ENCODE data around the gene FGF19.

FGF19 gene

GRCh38 chr11:69667619-69668604 lies 35.9 kb downstream of the FGF19 start:
- no peak for DNase-seq

DNA sequence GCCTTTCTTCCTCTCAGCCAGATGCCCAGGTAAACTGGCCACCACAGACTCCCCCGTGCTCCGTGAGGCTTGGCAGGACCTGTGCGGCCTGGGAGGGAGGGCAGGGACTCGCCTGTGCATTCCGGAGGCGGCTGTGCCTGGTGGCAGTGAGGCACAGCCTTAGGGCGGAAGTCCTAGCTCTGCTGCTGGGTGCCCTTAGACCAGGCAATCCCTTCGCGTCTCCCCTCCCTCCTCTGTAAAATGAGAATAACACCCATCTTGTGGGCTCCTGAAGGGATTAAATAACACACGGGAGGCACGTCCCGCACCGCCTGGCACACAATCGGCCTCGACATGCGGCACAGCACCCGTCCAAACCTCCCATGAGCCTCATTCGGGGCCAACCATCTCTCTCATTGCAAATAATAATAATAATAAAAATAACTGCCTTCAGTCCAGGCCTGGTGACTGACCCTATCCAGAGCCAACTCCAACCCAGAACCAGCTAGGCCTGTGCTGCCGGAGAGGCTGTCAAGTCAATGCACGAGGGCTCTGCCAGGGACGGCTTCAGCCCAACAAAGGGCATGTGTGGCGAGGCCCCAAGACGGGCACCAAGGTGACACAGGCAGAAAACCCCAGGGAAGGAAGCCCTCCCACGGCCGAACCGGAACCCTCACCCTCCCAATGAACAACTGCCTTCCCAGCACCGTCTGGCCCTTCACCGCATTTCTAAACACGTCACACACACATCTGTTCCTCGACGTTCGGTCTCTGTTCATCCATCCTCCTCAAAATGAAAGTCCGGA lies 36.9 kb downstream of the FGF19 start:
- DNase-seq: no peak

DNA sequence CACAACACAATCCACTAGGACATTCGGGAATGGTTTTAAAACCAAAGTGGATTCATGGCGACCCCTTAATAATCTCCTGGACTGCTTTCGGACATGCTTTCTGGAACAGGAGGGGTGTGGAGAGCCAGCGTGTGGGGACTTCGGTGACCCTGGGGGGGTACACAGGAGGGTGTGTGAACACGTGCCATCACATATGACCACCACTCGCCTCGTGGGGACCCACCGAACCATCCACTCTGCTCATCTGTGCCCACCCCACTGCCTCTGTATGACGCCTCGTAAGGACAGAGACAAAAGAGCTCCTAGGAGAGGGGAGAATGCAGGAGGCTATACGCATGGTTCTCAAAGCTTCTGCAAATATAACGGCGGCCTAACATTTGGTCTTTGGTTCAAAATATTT lies 37.6 kb downstream of the FGF19 start:
- no peak for DNase-seq

DNA sequence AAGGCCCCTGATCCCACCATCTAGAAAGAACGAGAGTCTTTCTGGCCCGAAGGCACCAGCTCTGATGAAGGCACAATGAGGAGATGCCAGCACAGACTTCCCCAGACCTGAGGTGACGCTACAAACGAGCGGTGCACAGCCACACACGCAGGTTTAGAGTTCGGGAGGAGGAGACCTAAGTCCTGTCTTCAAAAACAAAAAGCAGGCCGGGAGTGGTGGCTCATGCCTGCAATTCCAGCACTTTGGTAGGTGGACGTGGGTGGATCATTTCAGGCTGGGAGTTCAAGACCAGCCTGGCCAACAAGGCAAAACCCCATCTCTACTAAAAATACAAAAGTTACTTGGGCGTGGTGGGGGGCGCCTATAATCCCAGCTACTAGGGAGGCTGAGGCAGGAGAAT lies 38.2 kb downstream of the FGF19 start:
- DNase-seq: no peak

GRCh38 chr11:69664901-69665300 lies 38.9 kb downstream of the FGF19 start:
- no peak for DNase-seq

DNA sequence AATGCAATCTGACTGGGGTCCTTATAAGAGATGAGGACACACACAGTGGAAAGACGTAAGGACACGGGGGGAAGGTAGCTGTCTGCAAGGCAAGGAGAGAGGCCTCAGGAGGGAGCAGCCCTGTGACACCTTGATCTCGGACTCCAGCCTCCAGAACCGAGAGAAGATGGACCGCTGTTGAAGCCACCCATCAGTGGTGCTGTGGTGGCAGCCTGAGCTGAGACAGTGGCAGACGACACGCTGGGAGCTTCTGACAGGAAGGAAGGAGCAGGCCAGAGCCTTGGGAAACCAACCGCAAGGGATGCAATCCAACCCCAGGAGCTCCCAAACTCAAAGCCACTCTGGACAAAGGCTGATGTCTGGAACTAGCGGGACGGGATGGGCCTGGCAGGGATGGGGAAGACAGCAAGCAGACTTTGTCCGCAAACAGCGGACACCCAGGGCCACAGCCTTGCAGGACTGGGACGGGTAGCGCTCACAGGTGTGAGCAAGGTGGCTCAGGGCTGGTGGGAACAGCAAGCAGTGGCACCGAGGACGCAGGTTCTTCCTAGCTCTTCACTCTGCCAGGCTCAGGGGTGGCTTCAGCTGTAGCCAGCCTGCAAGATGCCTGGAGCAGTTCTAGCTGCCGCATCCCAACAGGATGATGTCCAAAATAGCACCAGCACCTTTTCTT lies 39.6 kb downstream of the FGF19 start:
- no peak for DNase-seq

DNA sequence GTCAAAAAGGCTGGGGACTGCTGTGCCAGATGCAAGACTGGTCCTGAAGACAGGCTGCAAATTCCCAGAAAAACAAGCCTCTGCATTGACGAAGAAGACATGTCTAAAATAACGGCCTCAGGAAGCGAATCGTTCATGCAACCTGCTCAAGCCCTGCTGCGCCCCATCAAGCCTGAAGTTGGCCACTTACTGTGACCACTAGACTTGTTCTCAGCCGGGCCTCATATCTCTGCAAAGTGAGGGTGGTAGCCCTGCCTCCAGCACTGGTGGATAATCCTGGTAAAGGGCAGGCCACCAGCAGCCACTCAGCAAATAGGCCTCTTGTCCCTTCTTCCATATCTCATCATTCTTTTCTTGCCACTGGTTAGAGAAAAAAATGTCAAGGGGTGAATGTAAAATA lies 40.5 kb downstream of the FGF19 start:
- DNase-seq: no peak

DNA sequence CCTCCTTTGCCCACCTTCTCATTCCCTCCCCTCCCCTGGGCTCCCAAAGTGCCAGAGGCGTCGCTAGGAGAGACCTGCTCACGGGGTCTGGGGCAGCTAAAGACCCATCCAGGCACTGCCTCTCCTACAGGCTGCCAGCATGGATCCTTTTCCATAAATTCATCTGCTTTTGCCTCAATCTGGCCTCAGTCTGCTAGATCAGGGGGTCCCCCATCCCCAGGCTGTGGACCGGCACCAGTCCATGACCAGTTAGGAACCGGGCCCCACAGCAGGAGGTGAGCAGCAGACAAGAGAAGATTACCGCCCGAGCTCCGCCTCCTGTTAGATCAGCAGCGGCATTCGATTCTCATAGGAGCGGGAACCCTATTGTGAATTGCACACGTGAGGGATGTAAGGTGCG lies 41.0 kb downstream of the FGF19 start:
- no peak for DNase-seq

DNA sequence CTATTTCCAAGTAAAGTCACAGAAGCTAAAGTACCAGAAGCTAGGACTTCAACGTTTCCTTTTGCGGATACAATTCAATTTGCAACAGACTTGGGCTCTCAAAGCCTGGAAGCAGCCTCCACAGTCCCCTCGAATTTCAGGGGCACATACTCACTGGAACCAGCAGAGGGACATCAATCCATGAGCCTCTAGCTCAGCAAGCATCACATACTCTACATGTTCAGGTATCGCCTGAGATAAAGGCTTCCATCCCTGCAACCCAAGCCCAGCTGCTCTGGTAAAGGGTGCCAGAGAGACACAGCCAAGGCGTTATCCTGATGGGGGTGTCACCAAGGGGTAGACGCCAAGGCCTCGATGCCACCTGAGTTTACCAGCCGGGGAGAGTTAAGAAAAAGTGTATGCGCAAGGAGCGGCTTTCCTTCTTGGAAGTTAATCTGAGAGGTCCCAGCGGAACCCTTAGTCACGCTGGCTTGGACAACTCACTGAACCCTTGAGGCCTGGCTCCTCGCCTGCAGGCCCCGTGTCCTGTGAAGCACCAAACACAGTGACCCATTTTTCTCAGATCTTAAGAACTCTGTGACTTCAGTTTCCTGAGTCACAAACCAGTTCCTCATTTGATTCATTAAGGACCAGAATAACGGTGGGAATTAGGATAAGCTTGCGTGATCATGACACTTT lies 41.7 kb downstream of the FGF19 start:
- DNase-seq: no peak

DNA sequence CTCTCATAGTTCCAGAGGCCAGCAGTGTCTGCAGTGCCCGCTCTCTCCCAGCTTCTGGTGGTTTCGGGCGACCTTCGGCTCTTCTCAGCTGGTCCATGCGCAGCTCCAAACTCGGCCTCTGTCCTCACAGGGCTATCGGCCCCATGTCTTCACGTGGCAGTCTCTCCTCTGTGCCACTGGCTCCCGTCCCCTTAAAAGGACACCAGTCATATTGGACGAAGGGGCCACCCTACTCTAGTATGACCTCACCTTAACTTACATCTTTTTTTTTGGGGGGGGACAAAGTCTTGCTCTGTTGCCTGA lies 42.5 kb downstream of the FGF19 start:
- no peak for DNase-seq

DNA sequence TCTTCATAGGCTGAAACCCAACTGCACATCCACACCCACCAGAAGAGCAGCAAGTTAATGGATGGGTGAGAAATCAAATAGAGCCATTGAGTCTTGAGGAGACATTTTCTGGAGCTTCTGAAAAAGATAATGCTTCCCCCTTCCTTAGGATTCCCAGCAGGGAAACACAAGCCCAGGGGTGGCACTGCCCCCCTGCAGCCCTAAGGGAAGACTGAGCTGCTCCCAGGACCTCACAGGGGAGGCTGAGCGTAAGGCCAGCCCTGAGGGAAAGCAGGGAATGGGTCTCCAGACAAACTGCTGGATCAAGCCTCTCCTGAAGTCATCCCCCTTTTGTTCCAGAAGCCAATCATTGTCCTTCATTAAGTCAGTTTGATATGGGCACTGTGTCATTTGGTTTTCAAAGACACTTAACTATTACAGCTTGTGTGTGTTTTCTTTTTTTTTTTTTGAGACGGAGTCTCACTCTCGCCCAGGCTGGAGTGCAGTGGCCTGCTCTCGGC lies 43.8 kb downstream of the FGF19 start:
- DNase-seq: no peak

- no peak for DNase-seq
Observed at GRCh38 chr11:69659591-69659990, 44.2 kb downstream of the FGF19 start.

GRCh38 chr11:69658626-69659450 lies 45.0 kb downstream of the FGF19 start:
- DNase-seq: no peak

DNA sequence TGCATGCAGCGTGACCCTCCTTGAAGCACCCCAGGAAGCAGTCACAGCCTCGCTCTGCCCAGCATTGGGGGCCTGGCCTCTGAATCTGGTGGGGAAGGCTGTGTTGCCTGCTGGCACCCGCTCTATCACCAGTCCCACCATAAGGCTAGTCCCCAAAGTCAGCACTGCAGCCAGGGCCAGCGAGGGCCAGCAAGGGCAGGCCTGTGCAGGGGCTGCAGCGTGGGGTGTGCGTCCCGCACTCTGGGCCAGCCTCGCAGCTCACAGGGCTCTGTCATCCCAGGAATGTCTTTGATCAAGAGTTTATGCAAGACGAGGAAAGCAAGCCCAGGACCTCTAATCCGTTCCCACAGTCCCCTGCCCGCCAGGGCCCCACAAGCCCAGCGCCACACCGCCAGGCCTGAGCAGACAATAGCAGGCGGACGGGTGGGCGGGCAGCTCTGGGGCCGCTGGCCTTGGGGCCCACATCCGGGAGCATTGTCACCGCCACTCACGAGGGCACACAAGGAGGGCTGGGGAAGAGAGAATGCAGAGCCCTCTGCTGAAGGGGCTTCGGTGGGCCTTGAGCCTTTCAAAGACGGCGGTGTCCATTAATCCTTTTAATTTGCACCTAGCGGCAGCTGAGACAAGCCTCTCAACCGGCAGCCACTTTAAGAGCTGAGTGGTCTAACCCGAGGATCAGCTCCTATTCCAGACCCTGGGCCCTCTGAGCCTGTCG lies 45.8 kb downstream of the FGF19 start:
- no peak for DNase-seq

- DNase-seq: no peak
Observed at GRCh38 chr11:69657456-69657910, 46.3 kb downstream of the FGF19 start.

GRCh38 chr11:69656536-69657455 lies 47.0 kb downstream of the FGF19 start:
- no peak for DNase-seq

- DNase-seq: no peak
Observed at GRCh38 chr11:69655479-69656428, 48.1 kb downstream of the FGF19 start.

GRCh38 chr11:69654660-69655478 lies 49.0 kb downstream of the FGF19 start:
- no peak for DNase-seq

Data from effector CD4-positive, alpha-beta T cell (primary cell).